Measurements from ENCODE around the gene RAB43.

DNA sequence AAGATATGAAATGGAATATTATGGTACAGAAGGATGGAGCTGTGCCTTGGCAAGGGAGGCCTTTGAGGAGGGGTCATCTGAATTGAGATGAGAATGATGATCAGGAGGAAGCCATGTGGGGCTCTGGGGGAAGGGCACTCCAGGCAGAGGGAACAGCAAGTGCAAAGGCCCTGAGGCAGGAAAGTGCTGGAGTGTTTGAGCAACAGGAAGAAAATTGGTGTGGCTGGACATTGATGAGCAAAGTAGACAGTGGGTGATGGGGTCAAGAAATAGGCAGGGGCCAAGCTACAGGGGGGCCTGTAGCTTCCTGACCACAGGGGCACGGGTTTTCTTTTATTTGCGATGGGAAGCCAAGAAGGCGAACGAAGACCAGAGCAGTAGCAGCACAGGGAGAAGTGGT is 64.4 kb downstream of the RAB43 start:
- TF ChIP-seq POLR2AphosphoS5 (IDR thresholded peaks at IDR 0.05; ENCODE audit: low read depth, low read length) (no peak), TAF1 (IDR thresholded peaks at IDR 0.05; ENCODE audit: borderline replicate concordance, insufficient read depth, low read length) (no peak), SIN3A (IDR thresholded peaks at IDR 0.05; ENCODE audit: borderline replicate concordance, insufficient read depth, low read length) (no peak)
- TF ChIP-seq, protein P1, sequence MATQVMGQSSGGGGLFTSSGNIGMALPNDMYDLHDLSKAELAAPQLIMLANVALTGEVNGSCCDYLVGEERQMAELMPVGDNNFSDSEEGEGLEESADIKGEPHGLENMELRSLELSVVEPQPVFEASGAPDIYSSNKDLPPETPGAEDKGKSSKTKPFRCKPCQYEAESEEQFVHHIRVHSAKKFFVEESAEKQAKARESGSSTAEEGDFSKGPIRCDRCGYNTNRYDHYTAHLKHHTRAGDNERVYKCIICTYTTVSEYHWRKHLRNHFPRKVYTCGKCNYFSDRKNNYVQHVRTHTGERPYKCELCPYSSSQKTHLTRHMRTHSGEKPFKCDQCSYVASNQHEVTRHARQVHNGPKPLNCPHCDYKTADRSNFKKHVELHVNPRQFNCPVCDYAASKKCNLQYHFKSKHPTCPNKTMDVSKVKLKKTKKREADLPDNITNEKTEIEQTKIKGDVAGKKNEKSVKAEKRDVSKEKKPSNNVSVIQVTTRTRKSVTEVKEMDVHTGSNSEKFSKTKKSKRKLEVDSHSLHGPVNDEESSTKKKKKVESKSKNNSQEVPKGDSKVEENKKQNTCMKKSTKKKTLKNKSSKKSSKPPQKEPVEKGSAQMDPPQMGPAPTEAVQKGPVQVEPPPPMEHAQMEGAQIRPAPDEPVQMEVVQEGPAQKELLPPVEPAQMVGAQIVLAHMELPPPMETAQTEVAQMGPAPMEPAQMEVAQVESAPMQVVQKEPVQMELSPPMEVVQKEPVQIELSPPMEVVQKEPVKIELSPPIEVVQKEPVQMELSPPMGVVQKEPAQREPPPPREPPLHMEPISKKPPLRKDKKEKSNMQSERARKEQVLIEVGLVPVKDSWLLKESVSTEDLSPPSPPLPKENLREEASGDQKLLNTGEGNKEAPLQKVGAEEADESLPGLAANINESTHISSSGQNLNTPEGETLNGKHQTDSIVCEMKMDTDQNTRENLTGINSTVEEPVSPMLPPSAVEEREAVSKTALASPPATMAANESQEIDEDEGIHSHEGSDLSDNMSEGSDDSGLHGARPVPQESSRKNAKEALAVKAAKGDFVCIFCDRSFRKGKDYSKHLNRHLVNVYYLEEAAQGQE (IDR thresholded peaks at IDR 0.05; ENCODE audit: insufficient read depth in 1 of 2, low read depth in 2 of 2, low read length in 2 of 2) = no peak

All from PFSK-1 (cell line).